BE2C (cell line): ENCODE measurements around the gene OTUD1.

ENCODE experiments used
- DNase-seq: peaks from one replicate; pipeline ENCODE4 v3.0.0-alpha.2; 2020
- H3K27me3 ChIP-seq: fragments of 250-450 bp; sonication (Bioruptor Pico); 2 replicates; pipeline ENCODE4 v1.5.1; 2020; ENCODE audit warnings: mild to moderate bottlenecking
- H3K36me3 ChIP-seq: fragments of 250-450 bp; sonication (Bioruptor Pico); 2 replicates; pipeline ENCODE4 v1.5.1; 2020; ENCODE audit warnings: mild to moderate bottlenecking
- H3K4me1 ChIP-seq: fragments of 250-450 bp; sonication (Bioruptor Pico); 2 replicates; pipeline ENCODE4 v1.5.1; 2020
- H3K4me3 ChIP-seq: 2 replicates; pipeline ENCODE4 v1.5.1; 2011; ENCODE audit warnings: low read depth, low read length
- H3K9me3 ChIP-seq: fragments of 250-450 bp; sonication (Bioruptor Pico); 2 replicates; pipeline ENCODE4 v1.5.1; 2020
- TF ChIP-seq, protein P1 (sequence below): IDR thresholded peaks from 2 replicates; pipeline ENCODE4 v1.5.1; 2012; ENCODE audit warnings: mild to moderate bottlenecking, low read depth, low read length

OTUD1 gene

DNA sequence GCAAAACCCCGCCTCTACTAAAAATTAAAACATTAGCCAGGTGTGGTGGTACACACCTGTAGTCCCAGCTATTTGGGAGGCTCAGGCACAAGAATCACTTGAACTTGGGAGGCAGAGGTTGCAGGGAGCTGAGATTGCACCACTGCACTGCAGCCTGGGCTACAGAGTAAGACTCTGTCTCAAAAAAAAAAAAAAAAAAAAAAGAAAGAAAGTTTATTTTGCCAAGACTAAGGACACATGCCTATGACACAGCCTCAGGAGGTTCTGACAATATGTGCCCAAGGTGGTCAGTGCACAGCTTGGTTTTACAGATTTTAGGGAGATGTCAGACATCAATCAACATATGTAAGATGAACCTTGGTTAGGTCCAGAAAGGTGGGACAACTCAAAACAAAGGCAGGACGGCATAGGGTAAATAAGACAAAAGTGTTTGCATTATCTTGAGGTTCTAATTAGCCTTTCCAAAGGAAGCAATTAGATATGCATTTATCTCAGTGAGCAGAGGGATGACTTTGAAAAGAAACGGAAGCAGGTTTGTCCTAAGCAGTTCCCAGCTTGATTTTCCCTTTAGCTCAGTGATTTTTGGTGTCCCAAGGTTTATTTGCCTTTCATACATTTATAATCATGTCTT, 20.7 kb upstream of the OTUD1 start:
- Histone ChIP-seq H3K4me3 (no peak overlapping the region), H3K9me3 (no peaks in the 10 kb centered on the region), H3K4me1 (no peaks in the 10 kb centered on the region), H3K27me3 (no peaks in the 10 kb centered on the region), H3K36me3 (no peaks in the 10 kb centered on the region)
- TF ChIP-seq, protein P1, sequence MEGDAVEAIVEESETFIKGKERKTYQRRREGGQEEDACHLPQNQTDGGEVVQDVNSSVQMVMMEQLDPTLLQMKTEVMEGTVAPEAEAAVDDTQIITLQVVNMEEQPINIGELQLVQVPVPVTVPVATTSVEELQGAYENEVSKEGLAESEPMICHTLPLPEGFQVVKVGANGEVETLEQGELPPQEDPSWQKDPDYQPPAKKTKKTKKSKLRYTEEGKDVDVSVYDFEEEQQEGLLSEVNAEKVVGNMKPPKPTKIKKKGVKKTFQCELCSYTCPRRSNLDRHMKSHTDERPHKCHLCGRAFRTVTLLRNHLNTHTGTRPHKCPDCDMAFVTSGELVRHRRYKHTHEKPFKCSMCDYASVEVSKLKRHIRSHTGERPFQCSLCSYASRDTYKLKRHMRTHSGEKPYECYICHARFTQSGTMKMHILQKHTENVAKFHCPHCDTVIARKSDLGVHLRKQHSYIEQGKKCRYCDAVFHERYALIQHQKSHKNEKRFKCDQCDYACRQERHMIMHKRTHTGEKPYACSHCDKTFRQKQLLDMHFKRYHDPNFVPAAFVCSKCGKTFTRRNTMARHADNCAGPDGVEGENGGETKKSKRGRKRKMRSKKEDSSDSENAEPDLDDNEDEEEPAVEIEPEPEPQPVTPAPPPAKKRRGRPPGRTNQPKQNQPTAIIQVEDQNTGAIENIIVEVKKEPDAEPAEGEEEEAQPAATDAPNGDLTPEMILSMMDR = no peak
- no peak for DNase-seq

DNA sequence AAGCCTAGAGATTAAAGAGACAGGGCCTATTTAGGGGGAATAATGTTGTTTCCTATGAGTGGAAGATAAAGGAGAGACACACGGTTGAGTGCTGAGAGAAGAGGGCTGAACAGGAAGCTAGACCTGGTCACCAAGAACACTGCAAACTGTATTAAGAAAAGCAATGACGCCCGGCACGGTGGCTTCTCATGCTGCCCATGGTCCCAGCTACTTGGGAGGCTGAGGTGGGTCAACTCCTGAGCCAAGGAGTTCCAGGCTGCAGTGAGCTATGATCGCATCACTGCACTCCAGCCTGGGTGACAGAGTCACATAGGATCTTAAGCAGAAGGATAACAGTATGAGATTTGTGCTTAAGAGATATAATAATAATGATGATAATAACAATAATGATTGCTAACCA, 19.7 kb upstream of the OTUD1 start:
- Histone ChIP-seq H3K36me3 (no peaks in the 10 kb centered on the region), H3K27me3 (no peaks in the 10 kb centered on the region), H3K4me1 (no peaks in the 10 kb centered on the region), H3K9me3 (no peaks in the 10 kb centered on the region), H3K4me3 (no peak overlapping the region)
- TF ChIP-seq, protein P1 = no peak
- DNase-seq = no peak

DNA sequence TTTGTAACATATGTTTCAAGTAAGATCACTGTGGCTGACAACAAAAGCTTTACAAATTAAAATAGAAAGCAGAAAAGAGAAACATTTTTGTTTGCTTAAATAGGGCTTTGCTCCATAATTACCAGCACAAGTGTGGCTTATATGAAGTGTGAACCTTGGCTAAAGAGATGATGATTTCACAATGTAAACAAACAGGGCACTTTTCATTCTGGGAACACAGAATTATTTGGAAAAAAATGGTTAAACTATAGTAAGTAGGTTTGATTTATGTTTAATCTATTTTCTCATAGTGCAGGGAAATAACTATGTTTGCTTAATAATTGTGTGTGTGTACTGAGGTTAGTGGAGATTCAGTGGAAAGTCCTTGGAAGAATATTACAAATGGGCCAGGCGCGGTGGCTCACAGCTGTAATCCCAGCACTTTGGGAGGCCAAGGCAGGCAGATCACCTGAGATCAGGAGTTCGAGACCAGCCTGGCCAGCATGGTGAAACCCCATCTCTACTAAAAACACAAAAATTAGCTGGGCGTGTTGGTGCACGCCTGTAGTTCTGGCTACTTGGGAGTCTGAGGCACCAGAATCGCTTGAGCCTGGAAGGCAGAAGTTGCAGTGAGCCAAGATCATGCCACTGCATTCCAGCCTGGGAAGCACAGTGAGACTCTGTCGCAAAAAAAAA, 19.1 kb upstream of the OTUD1 start:
- H3K36me3 ChIP-seq = no peaks in the 10 kb centered on the region
- H3K4me1 ChIP-seq = no peaks in the 10 kb centered on the region
- TF ChIP-seq, protein P1 = no peak
- H3K9me3 ChIP-seq = no peaks in the 10 kb centered on the region
- DNase-seq = no peak
- no peak overlapping the region for H3K4me3 ChIP-seq
- H3K27me3 ChIP-seq = no peaks in the 10 kb centered on the region

DNA sequence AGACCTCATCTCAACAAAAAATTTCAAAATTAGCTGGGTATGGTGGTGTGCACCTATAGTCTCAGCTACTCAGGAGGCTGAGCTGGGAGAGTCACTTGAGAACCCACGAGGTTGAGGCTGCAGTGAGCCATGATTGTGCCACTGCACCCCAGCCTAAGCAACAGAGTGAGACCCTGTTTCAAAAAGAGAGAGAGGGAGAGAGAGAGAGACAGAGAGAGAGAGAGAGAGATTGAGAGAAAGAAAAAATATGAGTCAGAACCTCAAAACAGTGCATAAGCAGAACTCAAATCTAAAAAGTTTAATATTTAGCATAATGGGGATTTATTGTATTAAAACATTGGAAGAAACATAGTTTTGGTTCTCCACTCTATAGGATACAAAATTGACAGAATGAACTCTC, 17.5 kb upstream of the OTUD1 start:
- no peaks in the 10 kb centered on the region for H3K4me1 ChIP-seq
- no peak overlapping the region for H3K4me3 ChIP-seq
- no peaks in the 10 kb centered on the region for H3K36me3 ChIP-seq
- no peaks in the 10 kb centered on the region for H3K9me3 ChIP-seq
- TF ChIP-seq, protein P1 = no peak
- H3K27me3 ChIP-seq = no peaks in the 10 kb centered on the region
- DNase-seq = no peak

DNA sequence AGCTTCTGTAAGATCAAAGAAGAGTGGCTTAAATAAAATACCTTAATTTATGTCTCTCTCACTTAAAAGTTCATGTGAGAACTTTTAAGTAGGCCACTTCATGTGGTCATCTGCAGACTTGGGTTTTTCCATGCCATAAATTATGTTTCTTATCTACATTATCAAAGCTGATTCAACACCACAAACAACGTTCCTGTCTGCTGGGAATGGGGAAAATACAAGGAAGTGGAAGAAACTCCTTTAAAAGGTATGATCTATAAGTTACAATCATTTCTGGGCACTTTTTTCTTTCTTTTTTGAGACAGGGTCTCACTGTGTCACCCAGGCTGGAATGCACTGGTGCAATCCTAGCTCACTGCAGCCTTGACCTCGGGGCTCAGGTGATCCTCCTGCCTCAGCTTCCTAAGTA, 16.9 kb upstream of the OTUD1 start:
- no peaks in the 10 kb centered on the region for H3K9me3 ChIP-seq
- TF ChIP-seq, protein P1 = no peak
- H3K36me3 ChIP-seq = no peaks in the 10 kb centered on the region
- DNase-seq = no peak
- no peaks in the 10 kb centered on the region for H3K27me3 ChIP-seq
- no peaks in the 10 kb centered on the region for H3K4me1 ChIP-seq
- no peak overlapping the region for H3K4me3 ChIP-seq

DNA sequence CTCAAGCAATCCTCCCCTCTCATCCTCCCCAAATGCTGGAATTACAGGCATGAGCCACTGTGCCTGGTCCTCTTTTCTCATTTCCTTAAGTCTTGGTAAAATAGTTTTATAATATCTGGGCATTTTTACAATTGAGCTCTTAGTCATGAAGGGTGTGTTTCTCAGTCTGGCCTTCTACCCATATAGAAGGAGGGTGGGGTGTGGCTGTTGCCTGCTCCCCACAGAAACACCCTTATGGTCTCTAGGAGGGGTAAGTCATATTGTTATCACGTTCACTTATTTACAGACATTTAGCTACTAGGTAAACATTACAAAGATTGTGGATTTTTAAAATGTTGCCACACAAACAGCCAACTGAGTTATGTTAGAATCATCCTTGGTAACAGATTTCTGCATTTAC, 6.7 kb upstream of the OTUD1 start:
- H3K4me1 ChIP-seq = no peaks in the 10 kb centered on the region
- no peak for DNase-seq
- no peak overlapping the region for H3K4me3 ChIP-seq
- H3K9me3 ChIP-seq = no peaks in the 10 kb centered on the region
- TF ChIP-seq, protein P1 = no peak
- H3K27me3 ChIP-seq = no peaks in the 10 kb centered on the region
- H3K36me3 ChIP-seq = no peaks in the 10 kb centered on the region
